NB4 (cell line): ENCODE data around the gene RP9.
A peak's percentile ranks its signal among the peaks of the same experiment; 100 is the strongest.

Source experiments
- DNase-seq: peaks from one replicate; pipeline ENCODE4 v3.0.0; 2010; ENCODE audit warnings: low read depth
- H3K4me3 ChIP-seq: one replicate; pipeline ENCODE4 v1.5.1; 2011; ENCODE audit warnings: mild to moderate bottlenecking, low read depth, low read length, moderate library complexity
- MYC ChIP-seq: IDR thresholded peaks from 2 replicates; pipeline ENCODE4 v1.6.1; 2011; ENCODE audit warnings: low read depth, low read length
- POLR2A ChIP-seq: IDR thresholded peaks from 2 replicates; pipeline ENCODE4 v1.6.1; 2011; ENCODE audit warnings: mild to moderate bottlenecking; ENCODE audit not compliant: insufficient read length; ENCODE audit errors: extremely low read depth
- TF ChIP-seq, protein P1 (sequence below): IDR thresholded peaks from one replicate; pipeline ENCODE4 v1.5.1; 2012; ENCODE audit warnings: low read depth, low read length
- TF ChIP-seq, protein P2 (sequence below): IDR thresholded peaks from 2 replicates; pipeline ENCODE4 v1.6.1; 2011; ENCODE audit warnings: low read depth, low read length

Gene RP9

DNA sequence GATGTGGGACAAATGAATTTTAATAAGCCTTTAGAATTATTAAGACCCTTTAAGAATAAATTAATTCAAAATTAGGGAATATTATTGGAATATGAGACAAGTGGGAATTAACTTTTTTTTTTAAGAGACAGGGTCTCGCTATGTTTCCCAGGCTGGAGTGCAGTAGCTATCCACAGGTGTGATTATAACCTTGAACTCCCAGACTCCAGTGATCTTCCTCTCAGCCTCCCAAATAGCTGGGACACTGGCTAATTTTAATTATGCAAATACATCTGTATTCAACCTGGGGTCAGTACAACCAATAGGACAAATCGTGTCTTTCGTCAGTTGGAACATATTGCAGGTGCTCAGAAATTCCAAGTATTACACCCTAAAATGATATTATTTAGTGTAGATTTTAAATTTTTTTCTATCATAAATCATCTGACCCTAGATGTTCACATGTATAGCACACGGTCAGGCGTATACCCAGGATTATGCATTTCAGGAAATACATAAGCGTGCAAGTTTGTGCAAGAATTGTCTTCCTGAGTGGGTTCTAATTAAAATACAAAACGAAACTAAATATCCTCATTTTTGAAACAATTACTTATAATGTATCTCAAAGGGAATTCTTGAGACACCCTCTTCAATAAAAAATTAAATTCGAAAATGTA is 47.8 kb downstream of the RP9 start:
- H3K4me3 ChIP-seq = peak overlapping the region; percentile 94
- TF ChIP-seq POLR2A = no peak
- TF ChIP-seq, protein P1, sequence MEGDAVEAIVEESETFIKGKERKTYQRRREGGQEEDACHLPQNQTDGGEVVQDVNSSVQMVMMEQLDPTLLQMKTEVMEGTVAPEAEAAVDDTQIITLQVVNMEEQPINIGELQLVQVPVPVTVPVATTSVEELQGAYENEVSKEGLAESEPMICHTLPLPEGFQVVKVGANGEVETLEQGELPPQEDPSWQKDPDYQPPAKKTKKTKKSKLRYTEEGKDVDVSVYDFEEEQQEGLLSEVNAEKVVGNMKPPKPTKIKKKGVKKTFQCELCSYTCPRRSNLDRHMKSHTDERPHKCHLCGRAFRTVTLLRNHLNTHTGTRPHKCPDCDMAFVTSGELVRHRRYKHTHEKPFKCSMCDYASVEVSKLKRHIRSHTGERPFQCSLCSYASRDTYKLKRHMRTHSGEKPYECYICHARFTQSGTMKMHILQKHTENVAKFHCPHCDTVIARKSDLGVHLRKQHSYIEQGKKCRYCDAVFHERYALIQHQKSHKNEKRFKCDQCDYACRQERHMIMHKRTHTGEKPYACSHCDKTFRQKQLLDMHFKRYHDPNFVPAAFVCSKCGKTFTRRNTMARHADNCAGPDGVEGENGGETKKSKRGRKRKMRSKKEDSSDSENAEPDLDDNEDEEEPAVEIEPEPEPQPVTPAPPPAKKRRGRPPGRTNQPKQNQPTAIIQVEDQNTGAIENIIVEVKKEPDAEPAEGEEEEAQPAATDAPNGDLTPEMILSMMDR = no peak
- TF ChIP-seq, protein P2, sequence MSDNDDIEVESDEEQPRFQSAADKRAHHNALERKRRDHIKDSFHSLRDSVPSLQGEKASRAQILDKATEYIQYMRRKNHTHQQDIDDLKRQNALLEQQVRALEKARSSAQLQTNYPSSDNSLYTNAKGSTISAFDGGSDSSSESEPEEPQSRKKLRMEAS = peak; percentile 45; the same call in 1 of the 2 replicates
- TF ChIP-seq MYC = peak; percentile 64
- DNase-seq = peak; percentile 40

DNA sequence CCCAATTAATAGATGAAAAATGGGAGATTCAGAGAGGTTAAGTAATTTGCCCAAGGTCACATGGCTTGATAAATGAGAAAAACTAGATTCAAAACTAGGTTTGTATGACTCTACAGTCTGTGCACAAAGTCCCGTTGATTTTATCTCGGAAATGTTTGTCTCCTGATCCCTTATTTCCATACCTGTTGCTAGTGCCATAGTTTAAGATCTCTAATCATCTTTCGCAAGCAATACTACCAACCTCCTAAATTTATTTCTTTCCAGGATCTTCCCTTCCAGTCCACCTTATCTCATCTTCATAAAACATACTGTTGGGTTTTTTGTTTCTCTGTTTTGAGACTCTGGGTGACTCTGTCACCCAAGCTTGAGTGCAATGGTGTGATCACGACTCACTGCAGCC is 49.6 kb downstream of the RP9 start:
- TF ChIP-seq, protein P1 = no peak
- TF ChIP-seq POLR2A = no peak
- TF ChIP-seq MYC = no peak
- TF ChIP-seq, protein P2 = no peak
- H3K4me3 ChIP-seq = peak overlapping the region; percentile 94
- DNase-seq = no peak

DNA sequence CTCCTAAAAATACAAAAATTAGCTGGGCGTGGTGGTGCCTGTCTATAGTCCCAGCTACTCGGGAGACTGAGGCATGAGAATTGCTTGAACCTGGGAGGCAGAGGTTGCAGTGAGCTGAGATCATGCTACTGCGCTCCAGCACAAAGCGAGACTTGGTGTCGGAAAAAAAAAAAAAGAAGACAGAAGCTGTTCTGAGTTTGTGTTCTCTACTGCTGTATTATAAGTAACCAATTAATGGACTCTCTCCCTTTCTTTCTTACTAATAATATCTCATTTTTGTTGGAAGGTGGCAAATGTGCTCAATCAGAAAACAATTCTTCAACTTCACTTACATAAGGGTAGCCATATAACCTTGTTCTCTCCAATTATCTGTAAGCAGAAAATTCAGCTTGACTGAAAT is 54.0 kb downstream of the RP9 start:
- TF ChIP-seq, protein P1 = no peak
- TF ChIP-seq, protein P2 = no peak
- TF ChIP-seq MYC (no peak), POLR2A (no peak)
- H3K4me3 ChIP-seq = no peak overlapping the region
- DNase-seq = no peak

DNA sequence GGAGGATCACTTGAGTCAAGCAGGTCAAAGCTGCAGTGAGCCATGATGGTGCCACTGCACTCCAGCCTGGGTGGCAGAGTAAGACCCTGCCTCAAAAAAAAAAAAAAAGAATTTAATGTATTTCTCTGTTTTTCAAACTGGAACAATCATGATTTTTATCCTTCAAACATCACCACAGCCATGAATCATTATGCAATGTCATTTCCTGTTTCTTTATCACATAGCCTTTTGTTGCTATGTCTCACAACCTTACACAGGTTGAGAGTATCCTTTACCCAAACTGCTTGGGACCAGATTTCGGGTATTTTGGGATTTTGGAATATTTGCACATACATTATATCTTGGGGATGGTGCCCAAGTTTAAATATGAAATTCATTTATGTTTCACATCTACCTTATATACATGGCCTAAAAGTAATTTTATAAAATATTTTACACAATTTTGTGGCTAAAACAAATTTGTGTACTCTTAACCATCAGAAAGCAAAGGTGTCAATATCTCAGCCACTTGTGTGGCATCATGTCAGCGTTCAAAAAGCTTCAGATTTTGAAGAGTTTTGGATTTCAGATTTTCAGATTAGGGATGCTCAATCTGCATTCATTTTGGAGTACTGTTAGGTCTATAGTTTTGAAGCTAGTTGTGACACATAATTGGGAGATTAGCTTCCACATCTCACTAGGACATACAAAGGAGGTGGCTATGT is 54.8 kb downstream of the RP9 start:
- TF ChIP-seq, protein P2 = no peak
- TF ChIP-seq, protein P1 = no peak
- TF ChIP-seq POLR2A (no peak), MYC (no peak)

DNA sequence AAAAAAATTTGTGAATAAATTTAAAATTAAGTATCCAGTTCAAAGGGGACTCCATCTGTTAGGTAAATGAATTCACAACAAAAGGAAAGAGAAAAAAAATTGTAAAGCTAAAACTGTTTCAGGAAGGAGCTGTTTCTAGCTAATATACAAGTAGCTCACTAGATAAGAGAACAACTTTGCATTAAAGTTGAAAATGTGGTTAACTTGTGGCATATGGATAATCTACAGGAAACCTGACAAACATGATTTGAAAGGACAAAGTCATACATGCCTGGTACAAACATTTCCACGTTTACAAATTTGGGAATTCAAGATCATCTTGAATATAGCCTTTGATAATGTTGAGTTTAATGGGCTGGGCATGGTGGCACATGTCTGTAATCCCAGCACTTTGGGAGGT is 55.5 kb downstream of the RP9 start:
- TF ChIP-seq, protein P2 = no peak
- TF ChIP-seq, protein P1 = no peak
- TF ChIP-seq POLR2A (no peak), MYC (no peak)
- DNase-seq = no peak
- H3K4me3 ChIP-seq = no peak overlapping the region

More for the DNA sequence above, 54.8 kb downstream of the RP9 start:
- DNase-seq = peak; percentile 60
- H3K4me3 ChIP-seq = no peak overlapping the region
